PFSK-1 (cell line): Measurements from ENCODE around the gene EPN3.

Source experiments
- FOXP2 ChIP-seq: optimal IDR thresholded peaks from 2 replicates; pipeline ENCODE3; 2011; ENCODE audit warnings: borderline replicate concordance, control low read depth, inconsistent platforms; ENCODE audit not compliant: insufficient read depth; ENCODE audit errors: extremely low read length, extremely low read depth
- POLR2AphosphoS5 ChIP-seq: IDR thresholded peaks from 2 replicates; pipeline ENCODE4 v1.6.1; 2012; ENCODE audit warnings: low read depth, mild to moderate bottlenecking, control low read depth, low read length, moderate library complexity
- SIN3A ChIP-seq: IDR thresholded peaks from 2 replicates; pipeline ENCODE4 v1.6.1; 2012; ENCODE audit warnings: mild to moderate bottlenecking, low read length, moderate library complexity, borderline replicate concordance; ENCODE audit not compliant: insufficient read depth
- TAF1 ChIP-seq: IDR thresholded peaks from 2 replicates; pipeline ENCODE4 v1.6.1; 2012; ENCODE audit warnings: low read length, control low read depth, borderline replicate concordance; ENCODE audit not compliant: insufficient read depth
- TF ChIP-seq, protein P1 (sequence below), 2 experiments: IDR thresholded peaks; 2 replicates each; pipeline versions ENCODE4 v1.6.1 to v1.8.0; 2011 to 2012; ENCODE audit warnings: low read depth in 2 of 2, low read length in 2 of 2, control low read depth in 1 of 2, inconsistent platforms in 1 of 2, mild to moderate bottlenecking in 1 of 2, moderate library complexity in 1 of 2; ENCODE audit not compliant: insufficient read depth in 1 of 2

The EPN3 gene

DNA sequence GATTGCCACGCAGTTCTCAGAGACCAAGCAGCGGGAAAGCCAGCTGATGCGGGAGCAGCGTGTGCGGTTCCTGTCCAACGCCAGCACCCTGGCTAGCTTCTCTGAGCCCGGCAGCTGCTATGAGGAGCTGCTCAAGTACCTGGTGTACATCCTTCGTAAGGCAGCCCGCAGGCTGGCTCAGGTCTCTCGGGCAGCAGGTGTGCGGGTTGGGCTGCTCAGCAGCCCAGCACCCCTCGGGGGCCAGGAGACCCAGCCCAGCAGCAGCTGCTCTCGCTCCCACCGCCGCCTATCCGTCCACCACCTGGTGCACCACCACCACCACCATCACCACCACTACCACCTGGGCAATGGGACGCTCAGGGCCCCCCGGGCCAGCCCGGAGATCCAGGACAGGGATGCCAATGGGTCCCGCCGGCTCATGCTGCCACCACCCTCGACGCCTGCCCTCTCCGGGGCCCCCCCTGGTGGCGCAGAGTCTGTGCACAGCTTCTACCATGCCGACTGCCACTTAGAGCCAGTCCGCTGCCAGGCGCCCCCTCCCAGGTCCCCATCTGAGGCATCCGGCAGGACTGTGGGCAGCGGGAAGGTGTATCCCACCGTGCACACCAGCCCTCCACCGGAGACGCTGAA lies 43.2 kb downstream of the EPN3 start:
- TF ChIP-seq TAF1 (no peak), FOXP2 (no peak), SIN3A (no peak), POLR2AphosphoS5 (no peak)
- TF ChIP-seq, protein P1, sequence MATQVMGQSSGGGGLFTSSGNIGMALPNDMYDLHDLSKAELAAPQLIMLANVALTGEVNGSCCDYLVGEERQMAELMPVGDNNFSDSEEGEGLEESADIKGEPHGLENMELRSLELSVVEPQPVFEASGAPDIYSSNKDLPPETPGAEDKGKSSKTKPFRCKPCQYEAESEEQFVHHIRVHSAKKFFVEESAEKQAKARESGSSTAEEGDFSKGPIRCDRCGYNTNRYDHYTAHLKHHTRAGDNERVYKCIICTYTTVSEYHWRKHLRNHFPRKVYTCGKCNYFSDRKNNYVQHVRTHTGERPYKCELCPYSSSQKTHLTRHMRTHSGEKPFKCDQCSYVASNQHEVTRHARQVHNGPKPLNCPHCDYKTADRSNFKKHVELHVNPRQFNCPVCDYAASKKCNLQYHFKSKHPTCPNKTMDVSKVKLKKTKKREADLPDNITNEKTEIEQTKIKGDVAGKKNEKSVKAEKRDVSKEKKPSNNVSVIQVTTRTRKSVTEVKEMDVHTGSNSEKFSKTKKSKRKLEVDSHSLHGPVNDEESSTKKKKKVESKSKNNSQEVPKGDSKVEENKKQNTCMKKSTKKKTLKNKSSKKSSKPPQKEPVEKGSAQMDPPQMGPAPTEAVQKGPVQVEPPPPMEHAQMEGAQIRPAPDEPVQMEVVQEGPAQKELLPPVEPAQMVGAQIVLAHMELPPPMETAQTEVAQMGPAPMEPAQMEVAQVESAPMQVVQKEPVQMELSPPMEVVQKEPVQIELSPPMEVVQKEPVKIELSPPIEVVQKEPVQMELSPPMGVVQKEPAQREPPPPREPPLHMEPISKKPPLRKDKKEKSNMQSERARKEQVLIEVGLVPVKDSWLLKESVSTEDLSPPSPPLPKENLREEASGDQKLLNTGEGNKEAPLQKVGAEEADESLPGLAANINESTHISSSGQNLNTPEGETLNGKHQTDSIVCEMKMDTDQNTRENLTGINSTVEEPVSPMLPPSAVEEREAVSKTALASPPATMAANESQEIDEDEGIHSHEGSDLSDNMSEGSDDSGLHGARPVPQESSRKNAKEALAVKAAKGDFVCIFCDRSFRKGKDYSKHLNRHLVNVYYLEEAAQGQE (IDR thresholded peaks at IDR 0.05; ENCODE audit: insufficient read depth in 1 of 2, low read depth in 2 of 2, low read length in 2 of 2): no peak

DNA sequence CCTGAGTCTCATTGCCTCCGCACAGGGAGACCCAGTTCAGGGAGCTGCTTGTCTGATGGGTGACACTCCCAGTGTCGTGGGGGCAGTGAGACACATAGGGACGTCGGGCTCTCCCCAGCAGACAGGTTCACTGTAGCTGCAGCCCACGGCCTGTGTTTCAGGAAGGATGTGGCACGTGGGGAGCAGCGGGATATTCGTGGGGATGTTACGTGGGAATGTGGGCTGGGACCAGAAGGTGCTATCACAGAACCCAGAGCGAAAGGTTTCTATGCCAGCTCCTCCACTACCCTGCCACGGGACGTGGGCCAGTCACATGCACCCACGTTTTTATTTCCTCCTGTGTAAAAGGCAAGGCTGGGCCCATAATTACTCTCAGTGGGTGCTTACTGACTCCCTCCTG lies 44.3 kb downstream of the EPN3 start:
- TF ChIP-seq FOXP2: no peak
- TF ChIP-seq SIN3A: no peak
- TF ChIP-seq, protein P1 (IDR thresholded peaks at IDR 0.05; ENCODE audit: insufficient read depth in 1 of 2, low read depth in 2 of 2, low read length in 2 of 2): no peak
- no peak for TF ChIP-seq POLR2AphosphoS5
- no peak for TF ChIP-seq TAF1

DNA sequence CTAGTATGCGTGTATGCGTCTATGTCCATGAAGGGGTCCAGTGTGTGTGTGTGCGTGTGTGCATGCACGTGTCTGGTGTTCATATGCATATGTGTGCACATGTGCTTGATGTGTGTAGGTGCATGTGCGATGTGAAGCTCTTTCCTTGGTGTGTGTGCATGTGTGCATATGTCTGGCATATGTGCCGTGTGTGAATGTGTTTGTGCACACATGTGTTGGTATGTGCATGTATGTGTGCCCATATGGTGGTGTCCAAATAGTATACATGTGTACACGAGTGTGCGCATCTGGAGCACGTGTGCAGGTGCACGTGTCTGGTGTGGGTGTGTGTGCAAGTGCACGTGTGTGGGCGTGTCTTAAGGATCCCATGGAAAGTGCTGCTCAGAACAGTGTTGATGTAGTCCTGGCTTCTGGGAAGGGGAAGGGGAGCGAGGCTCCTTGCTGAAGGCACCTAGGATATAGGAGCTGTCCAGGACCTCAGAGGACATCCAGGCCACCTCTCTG lies 45.0 kb downstream of the EPN3 start:
- no peak for TF ChIP-seq POLR2AphosphoS5
- TF ChIP-seq FOXP2: no peak
- no peak for TF ChIP-seq TAF1
- TF ChIP-seq SIN3A: no peak
- TF ChIP-seq, protein P1 (IDR thresholded peaks at IDR 0.05; ENCODE audit: insufficient read depth in 1 of 2, low read depth in 2 of 2, low read length in 2 of 2): no peak

DNA sequence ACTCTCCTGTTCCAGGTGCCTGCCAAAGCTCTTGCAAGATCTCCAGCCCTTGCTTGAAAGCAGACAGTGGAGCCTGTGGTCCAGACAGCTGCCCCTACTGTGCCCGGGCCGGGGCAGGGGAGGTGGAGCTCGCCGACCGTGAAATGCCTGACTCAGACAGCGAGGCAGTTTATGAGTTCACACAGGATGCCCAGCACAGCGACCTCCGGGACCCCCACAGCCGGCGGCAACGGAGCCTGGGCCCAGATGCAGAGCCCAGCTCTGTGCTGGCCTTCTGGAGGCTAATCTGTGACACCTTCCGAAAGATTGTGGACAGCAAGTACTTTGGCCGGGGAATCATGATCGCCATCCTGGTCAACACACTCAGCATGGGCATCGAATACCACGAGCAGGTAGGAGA lies 45.6 kb downstream of the EPN3 start:
- TF ChIP-seq FOXP2 (no peak), POLR2AphosphoS5 (no peak), SIN3A (no peak), TAF1 (no peak)
- TF ChIP-seq, protein P1 (IDR thresholded peaks at IDR 0.05; ENCODE audit: insufficient read depth in 1 of 2, low read depth in 2 of 2, low read length in 2 of 2): no peak

DNA sequence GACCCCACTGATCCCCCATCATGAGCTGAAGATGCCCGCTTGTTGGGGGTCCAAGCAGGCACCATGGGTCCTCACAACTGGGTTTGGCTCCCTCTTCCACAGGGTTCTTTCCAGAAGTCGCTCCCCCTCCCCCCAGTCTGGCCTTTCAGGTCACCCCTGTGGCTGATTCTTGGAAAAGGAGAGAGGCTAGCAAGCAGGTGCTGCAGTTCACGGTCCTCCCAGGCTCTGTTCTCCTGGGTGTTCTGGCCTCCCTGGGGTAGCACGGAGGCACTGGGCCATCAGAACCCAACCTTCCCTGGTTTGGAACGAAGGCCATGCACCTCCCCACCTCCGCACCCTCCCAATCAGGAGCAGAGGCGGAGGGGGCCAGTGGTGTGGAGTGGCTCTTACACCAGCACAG lies 46.9 kb downstream of the EPN3 start:
- no peak for TF ChIP-seq POLR2AphosphoS5
- no peak for TF ChIP-seq SIN3A
- no peak for TF ChIP-seq TAF1
- TF ChIP-seq, protein P1 (IDR thresholded peaks at IDR 0.05; ENCODE audit: insufficient read depth in 1 of 2, low read depth in 2 of 2, low read length in 2 of 2): no peak
- TF ChIP-seq FOXP2: no peak
